HepG2 (cell line): Measurements from ENCODE around the gene SHF. TPM values are rescaled to one million over a fixed set of nuclear protein-coding genes. Genes with fewer than 3 reads are reported as not detected.

Experiments used
- AKAP8 ChIP-seq: sonication (generic); formaldehyde crosslinking; IDR thresholded peaks from 2 replicates; pipeline ENCODE4 v1.5.1; 2020; ENCODE audit warnings: mild to moderate bottlenecking, missing genetic modification reagents
- CTCF ChIP-seq: sonication (generic); formaldehyde crosslinking; IDR thresholded peaks from 2 replicates; pipeline ENCODE4 v1.5.0; 2020; ENCODE audit warnings: mild to moderate bottlenecking, missing genetic modification reagents, moderate library complexity
- FOXO4 ChIP-seq: sonication (generic); formaldehyde crosslinking; conservative IDR thresholded peaks from 2 replicates; pipeline ENCODE4 v1.8.1; 2023; ENCODE audit warnings: missing genetic modification reagents
- HOXA3 ChIP-seq: sonication (generic); formaldehyde crosslinking; IDR thresholded peaks from 2 replicates; pipeline ENCODE4 v1.5.0; 2020; ENCODE audit warnings: missing genetic modification reagents
- KDM3A ChIP-seq: IDR thresholded peaks from 2 replicates; pipeline ENCODE4 v1.6.1; 2018; ENCODE audit warnings: low read depth, missing compliant biosample characterization
- RXRA ChIP-seq: sonication (generic); formaldehyde crosslinking; IDR thresholded peaks from 2 replicates; pipeline ENCODE4 v1.5.1; 2020; ENCODE audit warnings: missing genetic modification reagents
- SP4 ChIP-seq: sonication (generic); formaldehyde crosslinking; IDR thresholded peaks from 2 replicates; pipeline ENCODE4 v1.8.1; 2023; ENCODE audit warnings: mild to moderate bottlenecking, missing genetic modification reagents
- SP5 ChIP-seq: IDR thresholded peaks from 2 replicates; pipeline ENCODE4 v1.6.1; 2016; ENCODE audit warnings: low read depth, borderline replicate concordance
- TERF1 ChIP-seq: sonication (generic); formaldehyde crosslinking; IDR thresholded peaks from 2 replicates; pipeline ENCODE4 v1.8.0; 2022; ENCODE audit warnings: mild to moderate bottlenecking, missing genetic modification reagents, moderate library complexity
- YY1 ChIP-seq: IDR thresholded peaks from 2 replicates; pipeline ENCODE4 v1.6.1; 2011; ENCODE audit warnings: low read length, low read depth, moderate library complexity, mild to moderate bottlenecking; ENCODE audit not compliant: insufficient read depth, insufficient replicate concordance
- ZKSCAN1 ChIP-seq: fragments of 150-350 bp; IDR thresholded peaks from 2 replicates; pipeline ENCODE4 v1.6.1; 2014; ENCODE audit warnings: low read length
- ZNF33A ChIP-seq: sonication (generic); formaldehyde crosslinking; IDR thresholded peaks from 2 replicates; pipeline ENCODE4 v1.5.1; 2020; ENCODE audit warnings: missing genetic modification reagents, mild to moderate bottlenecking, moderate library complexity, borderline replicate concordance
- ZNF574 ChIP-seq: sonication (generic); formaldehyde crosslinking; IDR thresholded peaks from 2 replicates; pipeline ENCODE4 v1.4.0; 2020; ENCODE audit warnings: missing genetic modification reagents
- ZNF609 ChIP-seq: sonication (generic); formaldehyde crosslinking; IDR thresholded peaks from 2 replicates; pipeline ENCODE4 v1.4.0; 2020; ENCODE audit warnings: mild to moderate bottlenecking, missing genetic modification reagents, borderline replicate concordance
- polyA plus RNA-seq, 8 experiments: library from polyadenylated mRNA; depleted of rRNA in 3 of 8; stranded (reverse) in 7 of 8; unstranded in 1 of 8; fragments of >200 nt; fragmentation: Illumina TruSeq in 4 of 8; extraction: Trizol in 4 of 8; gene quantifications; 2 replicates each; pipeline versions ENCODE4 v1.2.1 to v1.2.3, GENCODE V29; 2011 to 2016; ENCODE audit warnings: low read depth in 4 of 8, missing spikeins in 1 of 8, mixed read lengths in 1 of 8; ENCODE audit not compliant: insufficient read depth in 1 of 8
- total RNA-seq, 5 experiments: library from RNA; depleted of rRNA; stranded (reverse); fragments of >200 nt; fragmentation: Illumina TruSeq; extraction: Trizol; gene quantifications; 2 replicates each; pipeline ENCODE4 v1.2.3, GENCODE V29; 2016; ENCODE audit warnings: low read depth in 1 of 5

The SHF gene
- total and polyA plus RNA-seq, 2 of the 13 experiments (the other 11 are each of a cell fraction or from before 2014, with no cell fraction given) = 20.9 to 25.5 TPM

- 0 out of 2 replicates have a peak, but pooled peaks have one; percentile 75 for TF ChIP-seq FOXO4
- peak; percentile 46; the same call in 1 of the 2 replicates for TF ChIP-seq SP5 (CRISPR knock-in tag)
- TF ChIP-seq CTCF (CRISPR knock-in tag) = peak; percentile 68
- TF ChIP-seq HOXA3 = peak; percentile 25; the same call in 1 of the 2 replicates
- TF ChIP-seq ZNF609 (CRISPR knock-in tag) = no peak
- no peak for TF ChIP-seq ZKSCAN1
- peak; percentile 43; the same call in 1 of the 2 replicates for TF ChIP-seq SP4 (CRISPR knock-in tag)
- peak; percentile 66 for TF ChIP-seq ZNF574 (CRISPR knock-in tag)
- TF ChIP-seq RXRA = no peak
- TF ChIP-seq TERF1 (CRISPR knock-in tag) = 0 out of 2 replicates have a peak, but pooled peaks have one; percentile 45
- TF ChIP-seq ZNF33A (CRISPR knock-in tag) = no peak
- TF ChIP-seq KDM3A (CRISPR knock-in tag) = peak; percentile 35; the same call in 1 of the 2 replicates
- peak; percentile 97 for TF ChIP-seq AKAP8 (CRISPR knock-in tag)
- peak; percentile 74 for TF ChIP-seq YY1
Observed at GRCh38 chr15:45166834-45167630, 20.7 kb downstream of the SHF start (continued).
